Esophagus muscularis mucosa (tissue), 4 donors: Measurements from ENCODE around the gene PHGDH. TPM values are rescaled to one million over a fixed set of nuclear protein-coding genes. Genes with fewer than 3 reads are reported as not detected.

ENCODE experiments used
- DNase-seq: peaks from one replicate; pipeline ENCODE4 v3.0.0-alpha.2; 2017; ENCODE audit errors: extremely low spot score
- H3K27ac ChIP-seq, 4 donors: fragments of 200-600 bp; sonication (generic); replicated peaks in 1 of 4; 1 replicate in 3 of 4; 2 replicates in 1 of 4; pipeline ENCODE4 v1.5.1; 2016 to 2019; ENCODE audit warnings: mild to moderate bottlenecking in 1 of 4
- H3K27me3 ChIP-seq, 4 donors: fragments of 200-600 bp; sonication (generic); one replicate each; pipeline versions ENCODE4 v1.5.1 to v1.6.0; 2016 to 2019
- H3K36me3 ChIP-seq, 4 donors: fragments of 200-600 bp; sonication (generic); one replicate each; pipeline ENCODE4 v1.5.1; 2016 to 2019
- H3K4me1 ChIP-seq, 4 donors: fragments of 200-600 bp; sonication (generic); one replicate each; pipeline ENCODE4 v1.5.1; 2016 to 2019
- H3K4me3 ChIP-seq, 4 donors: fragments of 200-600 bp; sonication (generic); 1 replicate in 2 of 4; 2 replicates in 2 of 4; pipeline ENCODE4 v1.5.1; 2016 to 2019; ENCODE audit warnings: mild to moderate bottlenecking in 4 of 4, moderate library complexity in 1 of 4
- H3K9me3 ChIP-seq, 4 donors: fragments of 200-600 bp; sonication (generic); 1 replicate in 3 of 4; 2 replicates in 1 of 4; pipeline ENCODE4 v1.5.1; 2016 to 2019
- EP300 ChIP-seq: sonication (generic); formaldehyde crosslinking; IDR thresholded peaks from one replicate; pipeline ENCODE4 v1.6.1; 2017; ENCODE audit warnings: antibody characterized with exemption
- POLR2A ChIP-seq: fragments of 450-650 bp; IDR thresholded peaks from one replicate; pipeline ENCODE4 v1.6.1; 2017; ENCODE audit warnings: antibody characterized with exemption, moderate library complexity, mild to moderate bottlenecking, low read depth
- POLR2AphosphoS5 ChIP-seq, 2 donors: sonication (generic); formaldehyde crosslinking; IDR thresholded peaks; one replicate each; pipeline ENCODE4 v1.6.1; 2017; ENCODE audit warnings: antibody characterized with exemption in 2 of 2
- WGBS: methylation state at CpG from one replicate; pipeline ENCODE4 v1.1.5; 2018; 5-methylcytosine and 5-hydroxymethylcytosine counted together
- intact Hi-C: fragments of 100-400 bp; cut with DNase I; formaldehyde crosslinking; loops from one replicate; pipeline ENCODE4 v1.15.1; 2023
- total RNA-seq, 4 donors: library from RNA; depleted of rRNA; stranded (reverse); fragments of >200 nt; gene quantifications; one replicate each; pipeline versions ENCODE4 v1.1.0 to v1.2.1, GENCODE V29; 2016
- TF ChIP-seq, protein P1 (sequence below), 3 experiments: fragments of 200-600 bp in 2 of 3; fragments of 450-650 bp in 1 of 3; sonication (generic) in 2 of 3; IDR thresholded peaks; one replicate each; pipeline ENCODE4 v1.5.1; 2017 to 2019; ENCODE audit warnings: antibody characterized with exemption in 3 of 3, mild to moderate bottlenecking in 2 of 3, moderate library complexity in 1 of 3

PHGDH gene
- total RNA-seq, 4 donors from 2014 or later, result 20.3 to 42.7 (median 21.9) TPM

GRCh38 chr1:119731741-119732430, 20.2 kb downstream of the PHGDH start:
- Histone ChIP-seq H3K9me3 (no peaks in the 10 kb centered on the region), H3K36me3 (peaks cover 0 to 60% (median 22%) of the 10 kb centered on the region in 4 donors), H3K4me1 (peaks cover 0 to 4% (median under 1%) of the 10 kb centered on the region in 4 donors), H3K4me3 (no peak overlapping the region), H3K27ac (no peak overlapping the region), H3K27me3 (no peaks in the 10 kb centered on the region)
- TF ChIP-seq EP300, result no peak
- TF ChIP-seq, protein P1, sequence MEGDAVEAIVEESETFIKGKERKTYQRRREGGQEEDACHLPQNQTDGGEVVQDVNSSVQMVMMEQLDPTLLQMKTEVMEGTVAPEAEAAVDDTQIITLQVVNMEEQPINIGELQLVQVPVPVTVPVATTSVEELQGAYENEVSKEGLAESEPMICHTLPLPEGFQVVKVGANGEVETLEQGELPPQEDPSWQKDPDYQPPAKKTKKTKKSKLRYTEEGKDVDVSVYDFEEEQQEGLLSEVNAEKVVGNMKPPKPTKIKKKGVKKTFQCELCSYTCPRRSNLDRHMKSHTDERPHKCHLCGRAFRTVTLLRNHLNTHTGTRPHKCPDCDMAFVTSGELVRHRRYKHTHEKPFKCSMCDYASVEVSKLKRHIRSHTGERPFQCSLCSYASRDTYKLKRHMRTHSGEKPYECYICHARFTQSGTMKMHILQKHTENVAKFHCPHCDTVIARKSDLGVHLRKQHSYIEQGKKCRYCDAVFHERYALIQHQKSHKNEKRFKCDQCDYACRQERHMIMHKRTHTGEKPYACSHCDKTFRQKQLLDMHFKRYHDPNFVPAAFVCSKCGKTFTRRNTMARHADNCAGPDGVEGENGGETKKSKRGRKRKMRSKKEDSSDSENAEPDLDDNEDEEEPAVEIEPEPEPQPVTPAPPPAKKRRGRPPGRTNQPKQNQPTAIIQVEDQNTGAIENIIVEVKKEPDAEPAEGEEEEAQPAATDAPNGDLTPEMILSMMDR (IDR thresholded peaks at IDR 0.05), result no peak
- no peak for TF ChIP-seq POLR2A
- no peak for TF ChIP-seq POLR2AphosphoS5 (IDR thresholded peaks at IDR 0.05)
- intact Hi-C loops, result no loop called here
- WGBS, result 93% methylated on average over 6 of the region's 6 CpGs
- no peak for DNase-seq

GRCh38 chr1:119732465-119733168, 20.9 kb downstream of the PHGDH start:
- no peak overlapping the region for H3K4me3 ChIP-seq
- DNase-seq, result no peak
- no peaks in the 10 kb centered on the region for H3K9me3 ChIP-seq
- H3K36me3 ChIP-seq, result peaks cover 0 to 62% (median 24%) of the 10 kb centered on the region in 4 donors
- 80% methylated on average over 11 of the region's 11 CpGs for WGBS
- peaks cover 0 to 10% (median 4%) of the 10 kb centered on the region in 4 donors for H3K4me1 ChIP-seq
- TF ChIP-seq, protein P1 (IDR thresholded peaks at IDR 0.05), result no peak
- TF ChIP-seq POLR2AphosphoS5 (IDR thresholded peaks at IDR 0.05) (no peak), POLR2A (no peak), EP300 (no peak)
- intact Hi-C loops, result no loop called here
- no peak overlapping the region for H3K27ac ChIP-seq
- H3K27me3 ChIP-seq, result no peaks in the 10 kb centered on the region

GRCh38 chr1:119733754-119734153, 22.0 kb downstream of the PHGDH start:
- Histone ChIP-seq H3K4me1 (peaks cover 0 to 11% (median 7%) of the 10 kb centered on the region in 4 donors), H3K36me3 (peaks cover 0 to 55% (median 24%) of the 10 kb centered on the region in 4 donors), H3K9me3 (no peaks in the 10 kb centered on the region), H3K4me3 (no peak overlapping the region), H3K27me3 (no peaks in the 10 kb centered on the region), H3K27ac (no peak overlapping the region)
- no peak for DNase-seq
- intact Hi-C loops, result no loop called here
- TF ChIP-seq POLR2A (no peak), POLR2AphosphoS5 (IDR thresholded peaks at IDR 0.05) (no peak)
- 95% methylated on average over 3 of the region's 3 CpGs for WGBS

DNA sequence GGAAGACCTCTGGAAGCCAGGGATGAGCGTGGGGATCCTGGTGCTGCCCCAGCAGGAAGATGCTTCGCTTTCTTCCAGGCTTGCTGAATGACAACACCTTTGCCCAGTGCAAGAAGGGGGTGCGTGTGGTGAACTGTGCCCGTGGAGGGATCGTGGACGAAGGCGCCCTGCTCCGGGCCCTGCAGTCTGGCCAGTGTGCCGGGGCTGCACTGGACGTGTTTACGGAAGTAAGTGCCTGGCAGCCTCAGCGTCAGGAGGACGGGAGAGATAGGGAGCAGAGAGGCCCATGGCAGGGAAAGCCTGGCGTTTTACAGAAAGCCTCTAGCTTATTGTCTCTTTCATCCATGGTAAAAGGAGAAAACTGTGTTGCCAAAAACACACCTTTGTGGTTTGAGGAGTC, 23.5 kb downstream of the PHGDH start:
- Histone ChIP-seq H3K27me3 (no peaks in the 10 kb centered on the region), H3K36me3 (peaks cover 0 to 46% (median 19%) of the 10 kb centered on the region in 4 donors), H3K9me3 (no peaks in the 10 kb centered on the region), H3K4me1 (peaks cover 0 to 11% (median 7%) of the 10 kb centered on the region in 4 donors), H3K4me3 (no peak overlapping the region), H3K27ac (no peak overlapping the region)
- TF ChIP-seq EP300 (no peak), POLR2AphosphoS5 (IDR thresholded peaks at IDR 0.05) (no peak), POLR2A (no peak)
- TF ChIP-seq, protein P1 (IDR thresholded peaks at IDR 0.05), result no peak
- DNase-seq, result no peak
- WGBS, result 95% methylated on average over 13 of the region's 14 CpGs
- intact Hi-C loops, result no loop called here

- H3K36me3 ChIP-seq, result peaks cover 0 to 38% (median 19%) of the 10 kb centered on the region in 4 donors
- 95% methylated on average over 2 of the region's 2 CpGs for WGBS
- H3K4me3 ChIP-seq, result no peak overlapping the region
- DNase-seq, result no peak
- H3K27ac ChIP-seq, result no peak overlapping the region
- intact Hi-C loops, result no loop called here
- peaks cover 1 to 14% (median 9%) of the 10 kb centered on the region in 4 donors for H3K4me1 ChIP-seq
- TF ChIP-seq POLR2A (no peak), POLR2AphosphoS5 (IDR thresholded peaks at IDR 0.05) (no peak), EP300 (no peak)
- TF ChIP-seq, protein P1 (IDR thresholded peaks at IDR 0.05), result no peak
- H3K27me3 ChIP-seq, result no peaks in the 10 kb centered on the region
- H3K9me3 ChIP-seq, result no peaks in the 10 kb centered on the region
Observed at GRCh38 chr1:119736649-119737039, 24.9 kb downstream of the PHGDH start.
